H9 (cell line): ENCODE results near the gene ZNF614. TPM values are rescaled to one million over a fixed set of nuclear protein-coding genes. Genes with fewer than 3 reads are reported as not detected.

Experiments used
- DNase-seq: peaks from one replicate; pipeline ENCODE4 v3.0.0-alpha.2; 2017
- H2AFZ ChIP-seq: one replicate; pipeline ENCODE4 v1.6.1; 2013; ENCODE audit warnings: mild to moderate bottlenecking, low read length, control low read depth, moderate library complexity
- H2AK5ac ChIP-seq: 2 replicates; pipeline ENCODE4 v1.6.1; 2013; ENCODE audit warnings: low read length, control low read depth, mixed read lengths; ENCODE audit not compliant: insufficient read length
- H2BK120ac ChIP-seq: one replicate; pipeline ENCODE4 v1.6.1; 2013; ENCODE audit warnings: low read depth, mild to moderate bottlenecking, low read length, control low read depth, inconsistent platforms; ENCODE audit not compliant: poor library complexity, severe bottlenecking
- H2BK12ac ChIP-seq: 2 replicates; pipeline ENCODE4 v1.6.1; 2013; ENCODE audit warnings: low read length, control low read depth, mixed read lengths, low read depth; ENCODE audit not compliant: insufficient read length
- H2BK15ac ChIP-seq: 2 replicates; pipeline ENCODE4 v1.6.1; 2013; ENCODE audit warnings: low read depth, low read length, control low read depth
- H2BK20ac ChIP-seq: one replicate; pipeline ENCODE4 v1.6.1; 2013; ENCODE audit warnings: low read depth, mild to moderate bottlenecking, low read length, control low read depth, inconsistent platforms; ENCODE audit not compliant: poor library complexity, severe bottlenecking
- H2BK5ac ChIP-seq: 2 replicates; pipeline ENCODE4 v1.6.1; 2013; ENCODE audit warnings: low read length, control low read depth, mixed read lengths; ENCODE audit not compliant: insufficient read length
- H3K14ac ChIP-seq: 2 replicates; pipeline ENCODE4 v1.6.1; 2013; ENCODE audit warnings: low read length, control low read depth; ENCODE audit not compliant: insufficient read depth
- H3K18ac ChIP-seq: 2 replicates; pipeline ENCODE4 v1.6.1; 2013; ENCODE audit warnings: low read depth, mild to moderate bottlenecking, mixed read lengths, low read length, control low read depth; ENCODE audit not compliant: insufficient read length
- H3K23ac ChIP-seq: 2 replicates; pipeline ENCODE4 v1.6.1; 2013; ENCODE audit warnings: low read length, control low read depth, mixed read lengths, low read depth; ENCODE audit not compliant: insufficient read length
- H3K23me2 ChIP-seq: 2 replicates; pipeline ENCODE4 v1.6.1; 2013; ENCODE audit warnings: low read depth, mild to moderate bottlenecking, mixed read lengths, low read length, control low read depth; ENCODE audit not compliant: insufficient read length, poor library complexity, severe bottlenecking
- H3K27ac ChIP-seq: 2 replicates; pipeline ENCODE4 v1.5.1; 2013; ENCODE audit warnings: low read length, control low read depth, mixed read lengths, low read depth; ENCODE audit not compliant: insufficient read length
- H3K27me3 ChIP-seq: 2 replicates; pipeline ENCODE4 v1.6.1; 2013; ENCODE audit warnings: low read length, control low read depth, inconsistent platforms; ENCODE audit not compliant: insufficient read depth
- H3K4ac ChIP-seq: 2 replicates; pipeline ENCODE4 v1.6.1; 2013; ENCODE audit warnings: low read depth, mild to moderate bottlenecking, control low read depth, inconsistent platforms, low read length, moderate library complexity
- H3K4me1 ChIP-seq: 2 replicates; pipeline ENCODE4 v1.6.1; 2013; ENCODE audit warnings: low read length, control low read depth, inconsistent platforms; ENCODE audit not compliant: insufficient read depth
- H3K4me2 ChIP-seq: 2 replicates; pipeline ENCODE4 v1.6.1; 2013; ENCODE audit warnings: low read length, control low read depth, mixed read lengths; ENCODE audit not compliant: insufficient read length, insufficient read depth
- H3K56ac ChIP-seq: 2 replicates; pipeline ENCODE4 v1.6.1; 2013; ENCODE audit warnings: low read depth, mild to moderate bottlenecking, mixed read lengths, low read length, control low read depth; ENCODE audit not compliant: insufficient read length
- H3K79me1 ChIP-seq: 2 replicates; pipeline ENCODE4 v1.6.1; 2013; ENCODE audit warnings: low read depth, mild to moderate bottlenecking, moderate library complexity, low read length, control low read depth, inconsistent platforms; ENCODE audit not compliant: insufficient read depth, poor library complexity, severe bottlenecking
- H3K79me2 ChIP-seq: 2 replicates; pipeline ENCODE4 v1.6.1; 2013; ENCODE audit warnings: low read length, control low read depth, inconsistent platforms; ENCODE audit not compliant: insufficient read depth
- H3K9ac ChIP-seq: 2 replicates; pipeline ENCODE4 v1.6.1; 2013; ENCODE audit warnings: low read length, control low read depth, mixed read lengths; ENCODE audit not compliant: insufficient read length; ENCODE audit errors: extremely low read depth
- H3K9me3 ChIP-seq: one replicate; pipeline ENCODE4 v1.6.1; 2013; ENCODE audit warnings: low read depth, low read length, inconsistent platforms; ENCODE audit not compliant: control insufficient read depth
- H3T11ph ChIP-seq: one replicate; pipeline ENCODE4 v1.6.1; 2013; ENCODE audit warnings: mild to moderate bottlenecking, low read length, control low read depth, inconsistent platforms
- H4K20me1 ChIP-seq: one replicate; pipeline ENCODE4 v1.6.1; 2013; ENCODE audit not compliant: control insufficient read depth, insufficient read length, insufficient read depth
- H4K5ac ChIP-seq: 2 replicates; pipeline ENCODE4 v1.6.1; 2013; ENCODE audit warnings: low read depth, mild to moderate bottlenecking, mixed read lengths, low read length, control low read depth; ENCODE audit not compliant: insufficient read length
- H4K8ac ChIP-seq: replicated peaks from 2 replicates; pipeline ENCODE4 v1.6.1; 2013; ENCODE audit warnings: low read length, control low read depth, mixed read lengths, low read depth; ENCODE audit not compliant: insufficient read length
- H4K91ac ChIP-seq: 2 replicates; pipeline ENCODE4 v1.6.1; 2013; ENCODE audit warnings: low read depth, mild to moderate bottlenecking, moderate library complexity, mixed read lengths, low read length, control low read depth; ENCODE audit not compliant: insufficient read length
- H3K27ac Mint-ChIP-seq, 3 experiments: 2 replicates in 2 of 3; 3 replicates in 1 of 3; pipeline ENCODE4 v1.8.0; 2020 to 2021; ENCODE audit warnings: mixed read lengths in 3 of 3, mild to moderate bottlenecking in 1 of 3, moderate library complexity in 1 of 3
- H3K27me3 Mint-ChIP-seq: 2 replicates; pipeline ENCODE4 v1.8.0; 2021; ENCODE audit warnings: low read depth, mild to moderate bottlenecking, moderate library complexity, mixed read lengths
- H3K36me3 Mint-ChIP-seq, 3 experiments: 2 replicates in 2 of 3; 3 replicates in 1 of 3; pipeline ENCODE4 v1.8.0; 2020 to 2021; ENCODE audit warnings: low read depth in 3 of 3, mixed read lengths in 3 of 3; ENCODE audit not compliant: insufficient read depth in 1 of 3
- H3K4me1 Mint-ChIP-seq, 2 experiments: 2 replicates each; pipeline ENCODE4 v1.8.0; 2020; ENCODE audit warnings: mixed read lengths in 2 of 2
- H3K4me3 Mint-ChIP-seq, 2 experiments: 2 replicates in 1 of 2; 3 replicates in 1 of 2; pipeline ENCODE4 v1.8.0; 2020 to 2021; ENCODE audit warnings: mild to moderate bottlenecking in 2 of 2, mixed read lengths in 2 of 2, moderate library complexity in 1 of 2
- H3K9me3 Mint-ChIP-seq, 2 experiments: 2 replicates in 1 of 2; 3 replicates in 1 of 2; pipeline ENCODE4 v1.8.0; 2020; ENCODE audit warnings: mild to moderate bottlenecking in 2 of 2, mixed read lengths in 2 of 2, moderate library complexity in 1 of 2
- CTCF ChIP-seq: fragments of 200-600 bp; sonication (generic); conservative IDR thresholded peaks from 3 replicates; pipeline ENCODE4 v1.8.0; 2021; ENCODE audit warnings: antibody characterized with exemption, mild to moderate bottlenecking
- WGBS: extraction: QIAGEN DNeasy Blood & Tissue Kit; methylation state at CpG from one replicate; pipeline ENCODE4 v1.1.7; 2013; ENCODE audit warnings: missing lambda C conversion rate, low lambda C conversion rate, mixed read lengths; ENCODE audit not compliant: insufficient read length; ENCODE audit errors: extremely low coverage; 5-methylcytosine and 5-hydroxymethylcytosine counted together
- total RNA-seq: library from RNA; stranded (reverse); gene quantifications from 2 replicates; pipeline ENCODE4 v1.2.1, GENCODE V29; 2021

ZNF614 gene
- total RNA-seq, 1 experiment from 2014 or later = 23.1 TPM

GRCh38 chr19:51970718-51971117, 57.5 kb downstream of the ZNF614 start:
- H3K23ac ChIP-seq = no peak overlapping the region
- no peak overlapping the region for H2BK5ac ChIP-seq
- Mint-ChIP-seq H3K27me3 (no peaks in the 10 kb centered on the region), H3K9me3 (peaks cover 82 to 84% of the 10 kb centered on the region in 2 experiments), H3K36me3 (peaks cover 79 to 89% (median 86%) of the 10 kb centered on the region in 3 experiments), H3K4me1 (no peaks in the 10 kb centered on the region), H3K27ac (no peak overlapping the region), H3K4me3 (no peak overlapping the region)
- H4K5ac ChIP-seq = no peak overlapping the region
- no peak overlapping the region for H3K14ac ChIP-seq
- no CpG with 5 or more reads among the region's 1 CpG for WGBS
- H2BK120ac ChIP-seq = no peak overlapping the region
- no peak for DNase-seq
- H3K18ac ChIP-seq = no peak overlapping the region
- H3K9ac ChIP-seq = no peak overlapping the region
- no peak overlapping the region for H3T11ph ChIP-seq
- H2BK15ac ChIP-seq = no peak overlapping the region
- H3K9me3 ChIP-seq = peaks cover 70% of the 10 kb centered on the region
- no peaks in the 10 kb centered on the region for H3K23me2 ChIP-seq
- H3K4ac ChIP-seq = no peak overlapping the region
- H4K91ac ChIP-seq = no peak overlapping the region
- no peak overlapping the region for H3K56ac ChIP-seq
- H3K79me2 ChIP-seq = no peaks in the 10 kb centered on the region
- no peak overlapping the region for H2BK12ac ChIP-seq
- TF ChIP-seq CTCF = no peak
- no peak overlapping the region for H2AFZ ChIP-seq
- no peak overlapping the region for H3K27ac ChIP-seq
- H4K20me1 ChIP-seq = no peaks in the 10 kb centered on the region
- H3K79me1 ChIP-seq = no peaks in the 10 kb centered on the region
- H2BK20ac ChIP-seq = no peak overlapping the region
- H3K27me3 ChIP-seq = no peaks in the 10 kb centered on the region
- no peak overlapping the region for H4K8ac ChIP-seq
- H3K4me2 ChIP-seq = no peak overlapping the region
- no peak overlapping the region for H2AK5ac ChIP-seq
- no peaks in the 10 kb centered on the region for H3K4me1 ChIP-seq
